Immature natural killer cell (primary cell): Measurements from ENCODE around the gene FAM53A. TPM values are rescaled to one million over a fixed set of nuclear protein-coding genes. Genes with fewer than 3 reads are reported as not detected.
"Not testable (repeated sequence)": the region's sequence is repeated elsewhere in the genome, so short reads cannot be mapped to it uniquely, and the experiment has no call there.

Experiments used
- DNase-seq, 3 donors: peaks; one replicate each; pipeline ENCODE4 v3.0.0; 2022; ENCODE audit warnings: mixed read lengths in 1 of 3
- H3K27ac Mint-ChIP-seq, 6 donors: one replicate each; pipeline ENCODE4 v1.8.0; 2020; ENCODE audit warnings: mixed read lengths in 6 of 6, mild to moderate bottlenecking in 5 of 6, inconsistent platforms in 4 of 6, moderate library complexity in 3 of 6
- H3K27me3 Mint-ChIP-seq, 3 donors: one replicate each; pipeline ENCODE4 v1.8.0; 2020 to 2021; ENCODE audit warnings: low read depth in 3 of 3, mild to moderate bottlenecking in 3 of 3, mixed read lengths in 3 of 3, moderate library complexity in 3 of 3, inconsistent platforms in 1 of 3
- H3K36me3 Mint-ChIP-seq, 3 donors: one replicate each; pipeline ENCODE4 v1.8.0; 2020; ENCODE audit warnings: mixed read lengths in 3 of 3, inconsistent platforms in 2 of 3, mild to moderate bottlenecking in 2 of 3
- H3K4me1 Mint-ChIP-seq, 2 donors: one replicate each; pipeline ENCODE4 v1.8.0; 2020; ENCODE audit warnings: inconsistent platforms in 2 of 2, mild to moderate bottlenecking in 2 of 2, mixed read lengths in 2 of 2, moderate library complexity in 1 of 2
- H3K4me3 Mint-ChIP-seq, 5 donors: one replicate each; pipeline ENCODE4 v1.8.0; 2020; ENCODE audit warnings: mild to moderate bottlenecking in 5 of 5, mixed read lengths in 5 of 5, inconsistent platforms in 3 of 5, moderate library complexity in 3 of 5
- H3K9me3 Mint-ChIP-seq, 6 donors: one replicate each; pipeline ENCODE4 v1.8.0; 2020; ENCODE audit warnings: mild to moderate bottlenecking in 6 of 6, mixed read lengths in 6 of 6, inconsistent platforms in 4 of 6, moderate library complexity in 3 of 6
- polyA plus RNA-seq, 3 donors: library from polyadenylated mRNA; unstranded; fragments of 300-500 nt; fragmentation: Illumina TruSeq; gene quantifications; one replicate each; pipeline ENCODE4 v1.2.3, GENCODE V29; 2021

The FAM53A gene
- polyA plus RNA-seq, 3 donors from 2014 or later, result 0.38 to 2.6 (median 0.83) TPM

DNA sequence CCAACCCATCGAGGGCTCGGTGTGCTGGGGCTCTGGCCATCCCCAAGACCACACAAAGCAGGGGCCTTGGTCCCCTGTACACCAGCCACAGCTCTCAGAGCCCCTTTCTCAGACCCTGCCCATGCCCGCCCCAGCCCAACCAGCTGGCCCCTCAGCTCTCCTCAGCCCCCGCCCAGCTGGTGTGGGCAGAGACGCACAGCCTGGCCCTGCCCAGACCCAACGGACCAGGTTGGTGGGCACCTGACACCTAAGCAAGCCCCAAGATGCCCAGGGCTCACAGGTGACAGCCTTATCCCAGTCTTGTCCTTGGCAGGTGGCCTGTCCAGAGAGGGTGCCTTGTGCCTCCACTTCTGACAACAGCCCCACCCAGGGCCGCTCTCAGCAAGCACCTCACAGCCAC lies 42.4 kb downstream of the FAM53A start:
- H3K4me3 Mint-ChIP-seq, result no peak overlapping the region
- no peaks in the 10 kb centered on the region for H3K36me3 Mint-ChIP-seq
- no peaks in the 10 kb centered on the region for H3K4me1 Mint-ChIP-seq
- no peak overlapping the region for H3K27ac Mint-ChIP-seq
- H3K27me3 Mint-ChIP-seq, result no peaks in the 10 kb centered on the region
- H3K9me3 Mint-ChIP-seq, result no peaks in the 10 kb centered on the region
- DNase-seq, result no peak

DNA sequence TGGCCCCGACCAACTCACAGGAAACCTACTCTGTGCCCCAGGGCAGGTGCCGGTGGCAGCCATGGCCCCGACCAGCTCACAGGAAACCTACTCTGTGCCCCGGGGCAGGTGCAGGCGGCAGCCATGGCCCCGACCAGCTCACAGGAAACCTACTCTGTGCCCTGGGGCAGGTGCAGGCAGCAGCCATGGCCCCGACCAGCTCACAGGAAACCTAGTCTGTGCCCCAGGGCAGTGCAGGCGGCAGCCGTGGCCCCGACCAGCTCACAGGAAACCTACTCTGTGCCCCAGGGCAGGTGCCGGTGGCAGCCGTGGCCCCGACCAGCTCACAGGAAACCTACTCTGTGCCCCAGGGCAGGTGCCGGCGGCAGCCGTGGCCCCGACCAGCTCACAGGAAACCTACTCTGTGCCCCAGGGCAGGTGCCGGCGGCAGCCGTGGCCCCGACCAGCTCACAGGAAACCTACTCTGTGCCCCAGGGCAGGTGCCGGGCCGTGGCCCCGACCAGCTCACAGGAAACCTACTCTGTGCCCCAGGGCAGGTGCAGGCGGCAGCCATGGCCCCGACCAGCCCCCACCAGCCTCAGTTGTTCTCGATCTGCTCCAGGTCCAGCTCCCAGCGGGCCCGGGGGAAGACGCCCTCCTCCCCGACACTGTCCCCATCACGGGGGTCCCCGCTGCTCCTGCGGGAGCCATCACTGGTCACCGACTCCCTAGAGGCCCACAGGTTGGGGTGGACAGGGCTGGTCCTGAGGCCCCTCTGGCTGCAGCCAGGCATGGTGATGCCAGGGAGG lies 43.2 kb downstream of the FAM53A start:
- not testable (repeated sequence) for H3K27ac Mint-ChIP-seq, DNase-seq, H3K4me1 Mint-ChIP-seq, H3K4me3 Mint-ChIP-seq, H3K36me3 Mint-ChIP-seq, H3K27me3 Mint-ChIP-seq, H3K9me3 Mint-ChIP-seq

DNA sequence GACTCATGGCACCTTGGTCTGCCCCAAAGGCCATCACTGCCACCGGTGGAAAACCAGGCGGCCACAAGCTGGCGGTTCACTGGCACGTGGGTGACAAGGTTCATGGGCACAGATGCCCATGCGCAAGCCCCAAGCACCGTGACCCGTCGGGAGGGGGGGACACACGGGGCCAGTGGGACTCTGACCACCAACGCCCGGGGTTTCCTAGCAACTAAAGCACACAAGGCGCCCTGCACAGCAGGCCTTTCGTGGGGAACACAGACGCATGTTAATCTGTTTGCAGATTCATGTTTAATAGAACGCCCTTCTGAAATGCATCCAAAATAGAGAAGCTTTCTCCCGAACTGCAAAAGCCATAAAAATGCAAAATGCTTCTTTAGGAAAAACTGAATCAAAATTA lies 43.9 kb downstream of the FAM53A start:
- H3K27ac Mint-ChIP-seq, result no peak overlapping the region
- no peaks in the 10 kb centered on the region for H3K9me3 Mint-ChIP-seq
- no peak for DNase-seq
- H3K4me3 Mint-ChIP-seq, result no peak overlapping the region
- H3K4me1 Mint-ChIP-seq, result no peaks in the 10 kb centered on the region
- no peaks in the 10 kb centered on the region for H3K36me3 Mint-ChIP-seq
- peaks cover 0 to 1% (median 0%) of the 10 kb centered on the region in 3 donors for H3K27me3 Mint-ChIP-seq

DNA sequence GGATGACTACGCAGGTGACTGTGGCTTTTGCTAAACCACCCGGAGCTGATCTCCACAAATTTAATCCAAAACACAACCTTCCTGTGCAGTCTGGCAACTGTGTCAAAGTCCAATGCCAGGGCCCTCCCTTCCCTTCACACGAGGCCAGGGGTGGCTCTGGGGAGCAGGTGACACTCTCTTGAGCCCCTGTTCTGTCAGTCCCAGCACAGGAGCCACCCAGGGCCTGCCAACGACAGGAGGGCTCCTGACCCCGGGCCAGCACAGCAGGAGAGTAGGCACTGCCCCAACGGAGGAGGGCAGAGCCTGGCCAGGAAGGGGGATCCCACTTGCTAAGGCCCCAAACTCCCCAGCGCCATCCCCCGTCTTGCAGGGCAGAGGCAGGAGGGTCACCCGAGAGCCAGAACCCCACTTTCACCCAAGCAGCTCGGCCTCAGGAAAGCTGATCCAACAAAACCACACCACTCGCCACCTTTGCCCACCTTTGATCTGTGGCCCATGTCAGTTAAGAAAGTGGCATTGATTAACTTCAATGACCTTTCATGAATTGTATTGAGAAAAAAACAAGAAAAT lies 44.7 kb downstream of the FAM53A start:
- Mint-ChIP-seq H3K36me3 (no peaks in the 10 kb centered on the region), H3K27ac (no peak overlapping the region), H3K9me3 (no peaks in the 10 kb centered on the region), H3K27me3 (peaks cover 0 to 6% (median 1%) of the 10 kb centered on the region in 3 donors), H3K4me1 (no peaks in the 10 kb centered on the region), H3K4me3 (no peak overlapping the region)
- no peak for DNase-seq

DNA sequence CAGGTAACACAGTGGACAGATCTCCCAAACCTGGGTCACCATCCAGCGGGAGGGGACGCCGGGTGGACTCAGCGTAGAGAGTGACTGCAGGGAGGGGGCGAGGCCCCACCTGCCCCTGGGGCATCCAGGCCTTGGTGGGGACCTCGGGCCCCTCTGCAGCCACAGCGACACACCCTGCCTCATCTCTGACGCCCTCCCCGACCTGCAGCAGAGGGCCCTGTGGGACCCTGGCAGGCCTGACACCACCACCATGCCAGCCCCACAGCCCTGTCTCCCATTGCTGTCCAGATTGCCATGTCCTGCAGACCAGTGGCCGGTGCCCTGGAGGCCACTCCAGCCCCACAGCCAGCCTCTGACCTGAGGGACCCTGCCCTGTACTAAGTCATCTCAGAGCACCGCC lies 45.2 kb downstream of the FAM53A start:
- Mint-ChIP-seq H3K4me1 (no peaks in the 10 kb centered on the region), H3K4me3 (no peak overlapping the region), H3K27ac (no peak overlapping the region), H3K9me3 (no peaks in the 10 kb centered on the region), H3K27me3 (peaks cover 0 to 6% (median 1%) of the 10 kb centered on the region in 3 donors), H3K36me3 (no peaks in the 10 kb centered on the region)
- no peak for DNase-seq

DNA sequence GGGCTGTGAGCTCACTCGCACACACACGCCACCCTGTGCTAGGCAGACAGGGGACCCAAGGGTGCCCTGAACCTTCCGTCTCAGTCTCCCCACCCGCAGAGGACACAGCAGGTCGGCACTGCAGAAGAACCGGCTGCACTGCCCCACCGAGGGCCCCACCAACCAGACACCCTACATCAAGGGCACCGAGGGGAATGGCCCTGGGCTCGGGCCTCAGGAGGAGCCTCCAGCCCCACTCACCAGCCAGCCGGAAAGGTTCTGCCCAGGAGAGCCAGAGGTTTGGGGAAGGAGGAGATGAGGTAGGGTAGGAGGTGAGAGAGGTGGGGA lies 45.9 kb downstream of the FAM53A start:
- Mint-ChIP-seq H3K9me3 (no peaks in the 10 kb centered on the region), H3K4me1 (no peaks in the 10 kb centered on the region), H3K36me3 (no peaks in the 10 kb centered on the region), H3K27ac (no peak overlapping the region), H3K27me3 (peaks cover 0 to 6% (median 1%) of the 10 kb centered on the region in 3 donors), H3K4me3 (no peak overlapping the region)
- no peak for DNase-seq

DNA sequence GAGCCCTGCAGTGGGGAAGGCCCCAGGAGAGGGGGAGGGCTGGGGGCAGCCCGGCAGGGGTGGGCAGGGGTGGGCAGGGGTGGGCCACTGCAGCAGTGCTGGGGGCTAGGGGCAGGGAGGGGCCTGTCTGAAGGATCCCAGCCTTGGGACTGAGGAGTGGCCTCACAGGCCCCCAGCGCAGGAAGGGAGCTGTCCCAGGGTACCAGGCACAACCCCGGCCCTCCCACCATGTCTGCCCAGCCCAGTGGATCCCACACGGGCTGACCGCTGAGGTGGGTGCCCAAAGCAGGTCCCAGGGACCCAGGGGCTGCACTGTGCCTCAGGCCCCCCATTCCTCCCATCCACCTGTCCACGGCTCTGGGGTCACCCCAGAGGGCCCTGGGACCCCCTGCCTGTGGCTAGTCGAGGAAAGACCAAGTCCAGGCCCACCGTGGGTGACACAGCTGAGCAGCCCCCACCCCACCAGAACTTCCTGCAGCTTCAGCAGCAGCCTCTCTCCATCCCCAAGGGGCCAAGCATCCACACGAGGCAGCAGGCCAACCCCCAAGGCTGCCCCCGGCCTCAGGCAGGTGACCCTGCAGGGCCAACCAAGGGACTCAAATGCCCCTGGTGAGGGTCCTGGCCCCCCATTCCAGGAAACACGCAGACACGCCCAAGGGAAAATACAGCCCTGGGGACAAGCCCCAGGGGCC lies 46.4 kb downstream of the FAM53A start:
- DNase-seq, result no peak
- no peaks in the 10 kb centered on the region for H3K4me1 Mint-ChIP-seq
- H3K9me3 Mint-ChIP-seq, result no peaks in the 10 kb centered on the region
- no peak overlapping the region for H3K27ac Mint-ChIP-seq
- no peak overlapping the region for H3K4me3 Mint-ChIP-seq
- H3K27me3 Mint-ChIP-seq, result peaks cover 0 to 6% (median 1%) of the 10 kb centered on the region in 3 donors
- no peaks in the 10 kb centered on the region for H3K36me3 Mint-ChIP-seq

DNA sequence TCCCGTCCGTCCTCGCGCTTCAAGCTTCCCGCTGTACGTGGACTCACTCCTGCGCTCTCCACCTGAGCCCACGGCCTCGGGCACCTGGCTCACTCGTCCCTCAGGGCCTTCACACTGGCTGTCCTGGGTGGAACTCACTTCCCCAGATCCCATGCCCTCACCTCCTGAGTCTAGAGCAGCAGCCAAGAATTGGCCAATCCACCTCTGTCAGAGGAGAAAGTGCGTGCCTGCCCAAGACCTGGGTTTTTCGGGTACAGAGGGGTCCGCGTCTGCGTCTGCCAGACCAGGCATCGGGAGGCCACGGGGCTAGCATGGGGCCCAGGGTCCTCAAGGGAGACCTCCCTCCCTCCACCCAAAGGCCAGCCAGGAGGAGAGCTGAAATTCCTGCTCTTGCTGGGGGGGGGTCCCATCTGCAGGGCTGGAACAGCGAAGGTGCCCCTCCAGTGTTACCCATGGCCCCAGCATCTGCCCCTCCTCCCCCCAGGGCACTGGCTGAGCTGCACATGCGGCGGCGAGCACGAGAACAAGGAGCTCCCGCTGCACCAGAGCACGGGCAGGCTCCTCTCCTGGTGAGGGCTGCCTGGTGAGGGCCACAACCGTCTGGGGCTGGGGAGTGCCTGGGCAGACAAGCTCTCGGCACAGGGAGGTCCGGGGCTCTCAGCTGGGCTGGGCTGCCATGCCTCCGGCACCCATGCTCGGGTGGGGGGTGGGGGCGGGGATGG lies 47.5 kb downstream of the FAM53A start:
- Mint-ChIP-seq H3K27ac (no peak overlapping the region), H3K27me3 (peaks cover 0 to 6% (median 1%) of the 10 kb centered on the region in 3 donors), H3K4me1 (no peaks in the 10 kb centered on the region), H3K4me3 (no peak overlapping the region), H3K9me3 (no peaks in the 10 kb centered on the region), H3K36me3 (no peaks in the 10 kb centered on the region)
- no peak for DNase-seq

DNA sequence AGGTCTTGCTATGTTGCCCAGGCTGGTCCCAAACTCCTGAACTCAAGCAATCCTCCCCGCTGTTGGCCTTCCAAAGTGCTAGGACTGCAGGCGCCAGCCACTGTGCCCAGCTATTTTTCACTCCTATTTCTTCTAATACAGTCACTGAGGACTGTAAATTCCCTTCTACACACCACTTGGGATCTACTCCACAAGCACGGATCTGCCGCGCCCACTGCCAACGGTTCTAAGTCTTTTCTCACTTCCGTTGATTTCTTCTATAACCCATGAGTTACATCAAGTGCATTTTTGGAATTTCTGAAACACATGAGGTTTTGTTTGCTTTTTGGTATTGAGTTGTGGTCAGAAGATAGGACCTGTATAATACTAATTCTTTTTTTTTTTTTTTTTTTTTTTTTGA lies 48.6 kb downstream of the FAM53A start:
- H3K27me3 Mint-ChIP-seq, result peaks cover under 1 to 6% (median 1%) of the 10 kb centered on the region in 3 donors
- no peaks in the 10 kb centered on the region for H3K9me3 Mint-ChIP-seq
- no peak overlapping the region for H3K27ac Mint-ChIP-seq
- DNase-seq, result no peak
- no peak overlapping the region for H3K4me3 Mint-ChIP-seq
- H3K36me3 Mint-ChIP-seq, result no peaks in the 10 kb centered on the region
- no peaks in the 10 kb centered on the region for H3K4me1 Mint-ChIP-seq

DNA sequence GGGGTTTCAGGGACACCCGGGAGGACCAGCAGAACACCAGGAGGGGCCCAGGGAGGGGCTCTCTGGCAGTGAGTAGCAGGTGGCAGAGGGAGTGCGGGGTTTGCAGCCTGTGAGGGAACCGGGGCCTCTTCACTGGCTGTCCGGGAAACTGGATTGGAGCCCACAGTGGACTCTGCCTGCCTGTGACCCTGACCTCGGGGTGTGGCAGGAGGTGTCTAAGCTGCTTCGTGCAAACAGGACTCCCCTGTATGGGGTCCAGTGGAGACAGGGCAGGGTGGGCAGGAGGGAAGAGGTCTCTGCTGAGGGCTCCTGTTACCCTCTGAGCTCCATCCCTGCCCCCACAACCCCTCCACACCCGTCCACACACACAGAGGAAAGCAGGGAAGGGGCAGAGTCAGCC lies 50.1 kb downstream of the FAM53A start:
- DNase-seq, result no peak
- H3K27ac Mint-ChIP-seq, result no peak overlapping the region
- no peak overlapping the region for H3K4me3 Mint-ChIP-seq
- H3K9me3 Mint-ChIP-seq, result no peaks in the 10 kb centered on the region
- no peaks in the 10 kb centered on the region for H3K4me1 Mint-ChIP-seq
- H3K36me3 Mint-ChIP-seq, result no peaks in the 10 kb centered on the region
- peaks cover 1 to 6% (median 2%) of the 10 kb centered on the region in 3 donors for H3K27me3 Mint-ChIP-seq

DNA sequence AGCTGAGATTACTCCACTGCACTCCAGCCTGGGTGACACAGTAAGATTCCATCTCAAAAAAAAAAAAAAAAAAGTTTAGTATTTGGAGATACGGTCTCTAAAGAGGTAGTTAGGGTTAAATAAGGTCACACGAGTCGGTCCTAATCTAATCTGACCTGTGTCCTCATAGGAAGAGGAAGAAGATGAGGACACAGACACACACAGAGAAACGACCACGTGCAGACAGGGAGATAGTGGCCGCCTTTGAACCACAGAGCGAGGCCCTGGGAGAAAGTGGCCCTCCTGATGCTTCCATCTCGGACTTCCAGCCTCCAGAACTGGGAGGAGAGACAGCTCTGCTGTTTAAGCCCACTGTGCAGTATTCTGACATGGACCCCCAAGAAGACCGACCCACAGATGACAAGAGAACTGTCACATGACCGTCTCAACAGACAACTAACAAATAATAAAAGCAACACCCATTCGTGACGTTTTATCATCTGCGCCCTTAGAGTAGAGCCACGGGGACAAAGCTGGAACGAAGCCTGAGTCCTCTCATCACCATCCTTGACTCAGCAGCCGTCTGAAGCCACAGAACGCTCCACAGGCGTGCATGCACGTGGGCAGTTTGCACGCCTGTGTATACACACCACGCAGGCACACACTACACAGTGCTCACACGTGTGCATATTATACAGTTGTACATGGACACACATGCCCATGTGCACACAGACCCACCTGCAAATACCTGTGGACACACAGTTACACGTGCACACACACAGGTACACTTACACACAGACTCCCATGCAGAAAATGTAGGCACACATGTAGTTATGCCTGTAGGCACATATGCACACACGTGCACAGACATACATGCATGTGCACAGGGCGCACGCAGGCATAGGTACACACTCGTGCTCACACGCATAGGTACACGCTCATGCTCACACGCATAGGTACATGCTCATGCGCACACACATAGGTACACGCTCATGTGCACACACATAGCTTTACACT lies 51.7 kb downstream of the FAM53A start:
- no peaks in the 10 kb centered on the region for H3K9me3 Mint-ChIP-seq
- no peak overlapping the region for H3K4me3 Mint-ChIP-seq
- peaks cover 1 to 6% (median 2%) of the 10 kb centered on the region in 3 donors for H3K27me3 Mint-ChIP-seq
- H3K27ac Mint-ChIP-seq, result no peak overlapping the region
- DNase-seq, result no peak
- no peaks in the 10 kb centered on the region for H3K36me3 Mint-ChIP-seq
- no peaks in the 10 kb centered on the region for H3K4me1 Mint-ChIP-seq

DNA sequence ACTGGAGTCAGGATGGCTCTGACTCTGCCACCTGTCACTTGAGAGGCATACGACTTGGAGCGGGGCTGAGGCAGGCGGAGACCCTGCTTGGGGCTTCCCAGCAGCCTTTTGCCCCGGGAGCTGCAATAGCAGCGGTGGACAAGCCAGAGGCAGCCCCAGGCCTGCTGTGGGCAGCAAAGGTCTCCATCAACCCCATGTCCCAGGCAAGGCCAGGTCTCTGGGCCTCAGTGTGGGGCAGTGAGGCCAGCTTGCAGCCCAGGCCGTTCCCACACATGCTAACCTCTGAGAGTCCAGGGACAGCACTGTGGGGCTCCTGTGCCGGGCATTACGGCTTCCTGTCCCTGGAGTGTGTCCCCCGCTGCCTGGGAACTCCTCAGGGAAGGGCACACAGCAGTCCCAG lies 53.0 kb downstream of the FAM53A start:
- no peak overlapping the region for H3K4me3 Mint-ChIP-seq

DNA sequence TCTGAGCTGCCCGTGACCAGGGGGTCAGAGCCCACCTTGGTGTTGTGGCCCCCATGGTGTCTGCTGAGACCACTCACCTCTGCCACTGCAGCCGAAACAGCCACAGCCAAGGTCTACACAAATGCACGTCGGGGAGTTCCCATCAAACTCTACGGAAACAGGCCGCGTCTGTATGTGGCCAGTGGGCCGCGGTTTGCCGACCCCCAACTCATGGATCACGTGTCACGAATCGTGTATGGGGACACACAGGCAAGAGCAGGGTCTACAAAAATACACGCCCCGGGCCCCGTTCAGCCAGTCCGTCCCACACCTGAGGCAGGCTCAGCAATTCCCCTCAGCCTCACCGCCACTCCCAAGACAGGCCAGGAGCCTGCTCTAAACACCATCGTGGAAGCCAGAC lies 53.8 kb downstream of the FAM53A start:
- no peak for DNase-seq
- Mint-ChIP-seq H3K27ac (no peak overlapping the region), H3K36me3 (no peaks in the 10 kb centered on the region), H3K4me1 (no peaks in the 10 kb centered on the region), H3K4me3 (no peak overlapping the region), H3K27me3 (peaks cover 1 to 4% (median 2%) of the 10 kb centered on the region in 3 donors), H3K9me3 (no peaks in the 10 kb centered on the region)

More for the DNA sequence above, 53.0 kb downstream of the FAM53A start:
- no peaks in the 10 kb centered on the region for H3K4me1 Mint-ChIP-seq
- no peaks in the 10 kb centered on the region for H3K9me3 Mint-ChIP-seq
- no peaks in the 10 kb centered on the region for H3K36me3 Mint-ChIP-seq
- no peak for DNase-seq
- peaks cover 1 to 6% (median 2%) of the 10 kb centered on the region in 3 donors for H3K27me3 Mint-ChIP-seq
- no peak overlapping the region for H3K27ac Mint-ChIP-seq
